Measurements from ENCODE around the gene SIX5. TPM values are rescaled to one million over a fixed set of nuclear protein-coding genes. Genes with fewer than 3 reads are reported as not detected.

Gene SIX5
- total RNA-seq, result 10 to 100 TPM; 10.5 to 14.7 (median 14.3) TPM

DNA sequence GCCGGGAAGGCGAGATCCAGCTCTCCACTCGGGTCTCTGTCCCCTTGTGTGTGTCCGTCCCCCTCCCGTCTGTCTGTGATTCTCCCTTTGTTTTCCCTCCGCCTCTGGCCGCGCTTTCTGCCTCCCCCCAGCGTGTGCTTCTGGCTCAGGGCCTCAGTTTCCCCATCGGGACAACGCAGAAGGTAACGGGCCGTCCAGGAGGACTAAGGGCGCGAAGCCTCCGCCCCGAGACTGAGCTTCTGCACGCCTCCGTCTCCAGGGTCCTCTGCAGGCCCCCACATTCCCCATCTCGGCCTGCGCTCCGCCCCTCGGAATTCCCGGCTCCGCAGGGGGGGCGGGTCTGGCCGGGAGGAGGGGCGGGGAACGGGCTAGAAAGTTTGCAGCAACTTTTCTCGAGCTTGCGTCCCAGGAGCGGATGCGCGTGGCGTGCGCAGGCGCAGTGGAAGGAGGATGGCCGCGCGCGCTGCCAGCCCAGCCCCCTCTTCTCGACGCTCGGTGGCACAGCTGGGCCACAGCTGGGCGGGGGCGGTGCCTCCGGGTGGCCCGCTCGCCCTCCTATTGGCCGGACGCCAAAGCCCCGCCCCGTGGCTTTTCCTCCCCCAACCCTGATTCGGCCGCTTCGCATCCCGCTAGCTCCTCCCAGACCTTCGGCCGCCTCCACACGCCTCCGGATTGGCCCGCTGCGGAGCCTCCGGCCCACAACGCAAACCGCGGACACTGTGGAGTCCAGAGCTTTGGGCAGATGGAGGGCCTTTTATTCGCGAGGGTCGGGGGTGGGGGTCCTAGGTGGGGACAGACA lies at the start of gene SIX5:
SIX5 (minus strand) TSS at position 269 of the 799 bp plus-strand sequence. CDS start 408 bp downstream, outside the sequence.
- TF ChIP-seq POLR2A (IDR thresholded peaks at IDR 0.05) (peak; percentile 12 to 33), POLR2AphosphoS5 (IDR thresholded peaks at IDR 0.05) (peak; percentile 45 to 98 (median 73)), CTCF (IDR thresholded peaks at IDR 0.05) (no peak)
- Histone ChIP-seq H3K36me3 (no peaks in the 10 kb centered on the region), H3K9me3 (no peaks in the 10 kb centered on the region), H3K4me1 (peaks cover 42% of the 10 kb centered on the region), H3K27ac (peak within 1 kb of the TSS; percentile 89), H3K4me3 (peak within 1 kb of the TSS; percentile 86), H3K27me3 (no peaks in the 10 kb centered on the region)
- WGBS, result under 1% methylated on average over 50 of the region's 70 CpGs
- peak; percentile 99 for DNase-seq (ENCODE audit: low spot score in 2 of 2)

- TF ChIP-seq EP300 (IDR thresholded peaks at IDR 0.05) (no peak), POLR2A (IDR thresholded peaks at IDR 0.05) (no peak), CTCF (IDR thresholded peaks at IDR 0.05) (no peak), POLR2AphosphoS5 (IDR thresholded peaks at IDR 0.05) (no peak)
- H3K4me3 ChIP-seq, result no peak overlapping the region
- 30% methylated on average over 3 of the region's 19 CpGs for WGBS
- H3K27ac ChIP-seq, result no peak overlapping the region
- DNase-seq (ENCODE audit: low spot score in 2 of 2), result no peak
- no peaks in the 10 kb centered on the region for H3K27me3 ChIP-seq
- peaks cover 3% of the 10 kb centered on the region for H3K4me1 ChIP-seq
- H3K9me3 ChIP-seq, result no peaks in the 10 kb centered on the region
- H3K36me3 ChIP-seq, result peaks cover 47% of the 10 kb centered on the region
Observed at GRCh38 chr19:45817725-45818301, 48.8 kb upstream of the SIX5 start.

- peak; percentile 94 to 95 for TF ChIP-seq CTCF (IDR thresholded peaks at IDR 0.05)
- no peak for TF ChIP-seq EP300 (IDR thresholded peaks at IDR 0.05)
- peak; percentile 95 to 97 for DNase-seq (ENCODE audit: low spot score in 2 of 2)
- H3K4me1 ChIP-seq, result peaks cover 3% of the 10 kb centered on the region
- H3K27ac ChIP-seq, result no peak overlapping the region
- 20% methylated on average over 23 of the region's 24 CpGs for WGBS
- H3K9me3 ChIP-seq, result no peaks in the 10 kb centered on the region
- H3K36me3 ChIP-seq, result peaks cover 41% of the 10 kb centered on the region
- no peak overlapping the region for H3K4me3 ChIP-seq
- H3K27me3 ChIP-seq, result no peaks in the 10 kb centered on the region
Observed at GRCh38 chr19:45817010-45817724, 48.1 kb upstream of the SIX5 start.

GRCh38 chr19:45816236-45817009 lies 47.4 kb upstream of the SIX5 start:
- no peaks in the 10 kb centered on the region for H3K9me3 ChIP-seq
- H3K4me1 ChIP-seq, result peaks cover 3% of the 10 kb centered on the region
- H3K27me3 ChIP-seq, result no peaks in the 10 kb centered on the region
- WGBS, result 54% methylated on average over 9 of the region's 18 CpGs
- no peak overlapping the region for H3K27ac ChIP-seq
- H3K4me3 ChIP-seq, result no peak overlapping the region
- DNase-seq (ENCODE audit: low spot score in 2 of 2), result no peak
- H3K36me3 ChIP-seq, result peaks cover 36% of the 10 kb centered on the region
- TF ChIP-seq POLR2A (IDR thresholded peaks at IDR 0.05), result no peak
- TF ChIP-seq POLR2AphosphoS5 (IDR thresholded peaks at IDR 0.05), result no peak
- TF ChIP-seq EP300 (IDR thresholded peaks at IDR 0.05), result no peak
- no peak for TF ChIP-seq CTCF (IDR thresholded peaks at IDR 0.05)

Measured in suprapubic skin (tissue), 4 donors.